ENCODE data around the gene AGXT.

DNA sequence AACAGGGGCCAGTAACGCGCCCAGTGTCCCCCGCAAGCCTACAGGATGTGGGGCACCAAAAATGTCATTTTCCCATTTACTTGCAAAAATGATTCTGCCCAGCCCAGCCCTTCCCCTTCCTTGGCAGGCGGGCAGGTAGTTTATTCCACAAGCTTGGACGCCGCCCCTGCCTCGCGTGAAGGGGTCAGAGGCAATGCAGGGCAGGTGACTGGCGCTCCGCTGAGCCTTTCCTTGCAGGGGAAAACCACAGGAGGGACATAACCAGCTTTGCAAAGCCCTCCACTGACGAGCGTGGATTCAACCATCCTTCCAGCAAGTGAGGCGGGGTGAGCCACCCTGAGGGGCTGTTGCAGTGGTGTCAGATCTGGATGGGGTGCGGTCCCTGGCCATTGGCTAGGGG, 22.1 kb downstream of the AGXT start:
- no peak for TF ChIP-seq POLR2AphosphoS5 (IDR thresholded peaks at IDR 0.05; ENCODE audit: low read depth, low read length)
- TF ChIP-seq FOSL1 (IDR thresholded peaks at IDR 0.05; ENCODE audit: low read depth): no peak
- no peak for TF ChIP-seq POLR2A (IDR thresholded peaks at IDR 0.05; ENCODE audit: borderline replicate concordance, extremely low read depth, insufficient read depth, insufficient read length)
- no peak for TF ChIP-seq EZH2 (IDR thresholded peaks at IDR 0.05)
- TF ChIP-seq, protein P1, sequence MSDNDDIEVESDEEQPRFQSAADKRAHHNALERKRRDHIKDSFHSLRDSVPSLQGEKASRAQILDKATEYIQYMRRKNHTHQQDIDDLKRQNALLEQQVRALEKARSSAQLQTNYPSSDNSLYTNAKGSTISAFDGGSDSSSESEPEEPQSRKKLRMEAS (IDR thresholded peaks at IDR 0.05): no peak
- TF ChIP-seq, protein P2, sequence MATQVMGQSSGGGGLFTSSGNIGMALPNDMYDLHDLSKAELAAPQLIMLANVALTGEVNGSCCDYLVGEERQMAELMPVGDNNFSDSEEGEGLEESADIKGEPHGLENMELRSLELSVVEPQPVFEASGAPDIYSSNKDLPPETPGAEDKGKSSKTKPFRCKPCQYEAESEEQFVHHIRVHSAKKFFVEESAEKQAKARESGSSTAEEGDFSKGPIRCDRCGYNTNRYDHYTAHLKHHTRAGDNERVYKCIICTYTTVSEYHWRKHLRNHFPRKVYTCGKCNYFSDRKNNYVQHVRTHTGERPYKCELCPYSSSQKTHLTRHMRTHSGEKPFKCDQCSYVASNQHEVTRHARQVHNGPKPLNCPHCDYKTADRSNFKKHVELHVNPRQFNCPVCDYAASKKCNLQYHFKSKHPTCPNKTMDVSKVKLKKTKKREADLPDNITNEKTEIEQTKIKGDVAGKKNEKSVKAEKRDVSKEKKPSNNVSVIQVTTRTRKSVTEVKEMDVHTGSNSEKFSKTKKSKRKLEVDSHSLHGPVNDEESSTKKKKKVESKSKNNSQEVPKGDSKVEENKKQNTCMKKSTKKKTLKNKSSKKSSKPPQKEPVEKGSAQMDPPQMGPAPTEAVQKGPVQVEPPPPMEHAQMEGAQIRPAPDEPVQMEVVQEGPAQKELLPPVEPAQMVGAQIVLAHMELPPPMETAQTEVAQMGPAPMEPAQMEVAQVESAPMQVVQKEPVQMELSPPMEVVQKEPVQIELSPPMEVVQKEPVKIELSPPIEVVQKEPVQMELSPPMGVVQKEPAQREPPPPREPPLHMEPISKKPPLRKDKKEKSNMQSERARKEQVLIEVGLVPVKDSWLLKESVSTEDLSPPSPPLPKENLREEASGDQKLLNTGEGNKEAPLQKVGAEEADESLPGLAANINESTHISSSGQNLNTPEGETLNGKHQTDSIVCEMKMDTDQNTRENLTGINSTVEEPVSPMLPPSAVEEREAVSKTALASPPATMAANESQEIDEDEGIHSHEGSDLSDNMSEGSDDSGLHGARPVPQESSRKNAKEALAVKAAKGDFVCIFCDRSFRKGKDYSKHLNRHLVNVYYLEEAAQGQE (IDR thresholded peaks at IDR 0.05; ENCODE audit: low read depth): no peak
- TF ChIP-seq, protein P3, sequence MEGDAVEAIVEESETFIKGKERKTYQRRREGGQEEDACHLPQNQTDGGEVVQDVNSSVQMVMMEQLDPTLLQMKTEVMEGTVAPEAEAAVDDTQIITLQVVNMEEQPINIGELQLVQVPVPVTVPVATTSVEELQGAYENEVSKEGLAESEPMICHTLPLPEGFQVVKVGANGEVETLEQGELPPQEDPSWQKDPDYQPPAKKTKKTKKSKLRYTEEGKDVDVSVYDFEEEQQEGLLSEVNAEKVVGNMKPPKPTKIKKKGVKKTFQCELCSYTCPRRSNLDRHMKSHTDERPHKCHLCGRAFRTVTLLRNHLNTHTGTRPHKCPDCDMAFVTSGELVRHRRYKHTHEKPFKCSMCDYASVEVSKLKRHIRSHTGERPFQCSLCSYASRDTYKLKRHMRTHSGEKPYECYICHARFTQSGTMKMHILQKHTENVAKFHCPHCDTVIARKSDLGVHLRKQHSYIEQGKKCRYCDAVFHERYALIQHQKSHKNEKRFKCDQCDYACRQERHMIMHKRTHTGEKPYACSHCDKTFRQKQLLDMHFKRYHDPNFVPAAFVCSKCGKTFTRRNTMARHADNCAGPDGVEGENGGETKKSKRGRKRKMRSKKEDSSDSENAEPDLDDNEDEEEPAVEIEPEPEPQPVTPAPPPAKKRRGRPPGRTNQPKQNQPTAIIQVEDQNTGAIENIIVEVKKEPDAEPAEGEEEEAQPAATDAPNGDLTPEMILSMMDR (IDR thresholded peaks at IDR 0.05 in 2 of 3, conservative IDR thresholded peaks at IDR 0.05 in 1 of 3; ENCODE audit: borderline replicate concordance in 1 of 3, insufficient read depth in 1 of 3, low read depth in 2 of 3, low read length in 2 of 3): no peak
- no peak for TF ChIP-seq SIN3A (IDR thresholded peaks at IDR 0.05; ENCODE audit: low read depth)
- TF ChIP-seq SP1 (IDR thresholded peaks at IDR 0.05; ENCODE audit: low read depth): no peak
- TF ChIP-seq ZFX (IDR thresholded peaks at IDR 0.05): no peak
